Measurements from ENCODE around the gene C16orf86.

Gene C16orf86

DNA sequence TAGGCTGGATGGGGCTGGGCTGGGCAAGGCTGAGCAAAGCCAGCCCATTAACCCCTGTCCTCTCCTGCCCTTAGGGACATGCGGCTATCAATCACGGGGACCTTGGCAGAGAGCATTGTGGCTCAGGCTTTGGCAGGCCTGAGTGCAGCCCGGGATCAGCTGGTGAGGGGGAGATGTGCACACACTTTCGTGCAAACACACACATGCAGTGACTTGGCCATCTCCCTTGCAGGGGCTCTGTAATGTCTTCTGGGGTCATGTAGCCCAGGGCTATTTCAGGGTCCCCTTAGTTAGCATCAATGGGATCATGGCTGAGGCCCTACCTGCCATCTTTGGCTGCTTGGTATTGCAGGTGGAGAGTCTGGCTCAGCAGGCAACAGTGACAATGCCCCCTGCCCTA, 14.8 kb upstream of the C16orf86 start:
- Histone ChIP-seq H3K36me3 (peaks cover 7 to 85% (median 66%) of the 10 kb centered on the region in 11 experiments; a peak in 19 of 22 replicates), H3K4me2 (no peak overlapping the region), H3K4me3 (no peak overlapping the region), H3K9ac (no peak overlapping the region), H4K20me1 (peaks cover 0 to 30% (median 0%) of the 10 kb centered on the region in 11 experiments; a peak in 8 of 22 replicates), H3K27ac (no peak overlapping the region), H3K9me3 (replicated peaks in 1 of 11) (no peaks in the 10 kb centered on the region), H3K4me1 (peaks cover 0 to 1% (median 0%) of the 10 kb centered on the region in 10 experiments; a peak in 1 of 20 replicates), H3K27me3 (no peaks in the 10 kb centered on the region)
- TF ChIP-seq Cebpa-rat (IDR thresholded peaks at IDR 0.05): no peak

- H3K27me3 ChIP-seq: no peaks in the 10 kb centered on the region
- H3K4me3 ChIP-seq: no peak overlapping the region
- TF ChIP-seq Cebpa-rat (IDR thresholded peaks at IDR 0.05): no peak
- peaks cover 15 to 88% (median 74%) of the 10 kb centered on the region in 11 experiments; a peak in 21 of 22 replicates for H3K36me3 ChIP-seq
- no peaks in the 10 kb centered on the region for H3K9me3 ChIP-seq (replicated peaks in 1 of 11)
- no peak overlapping the region for H3K9ac ChIP-seq
- no peak overlapping the region for H3K27ac ChIP-seq
- H3K4me1 ChIP-seq: no peaks in the 10 kb centered on the region
- H4K20me1 ChIP-seq: peaks cover 0 to 39% (median 2%) of the 10 kb centered on the region in 11 experiments; a peak in 13 of 22 replicates
- H3K4me2 ChIP-seq: no peak overlapping the region
Measured at GRCh38 chr16:67652578-67653127, 14.0 kb upstream of the C16orf86 start.

GRCh38 chr16:67653128-67653788, 13.4 kb upstream of the C16orf86 start:
- Histone ChIP-seq H3K27me3 (no peaks in the 10 kb centered on the region), H3K9ac (no peak overlapping the region), H3K36me3 (peaks cover 21 to 91% (median 78%) of the 10 kb centered on the region in 11 experiments; a peak in 21 of 22 replicates), H3K27ac (no peak overlapping the region), H3K4me2 (no peak overlapping the region), H3K9me3 (replicated peaks in 1 of 11) (no peaks in the 10 kb centered on the region), H4K20me1 (peaks cover 0 to 45% (median 8%) of the 10 kb centered on the region in 11 experiments; a peak in 16 of 22 replicates), H3K4me1 (peaks cover 0 to 2% (median under 1%) of the 10 kb centered on the region in 10 experiments; a peak in 7 of 20 replicates), H3K4me3 (no peak overlapping the region)
- no peak for TF ChIP-seq Cebpa-rat (IDR thresholded peaks at IDR 0.05)

- Histone ChIP-seq H3K4me2 (no peak overlapping the region), H3K4me1 (peaks cover 5 to 9% (median 7%) of the 10 kb centered on the region in 10 experiments), H3K27ac (no peak overlapping the region), H4K20me1 (peaks cover 0 to 51% (median 15%) of the 10 kb centered on the region in 11 experiments; a peak in 17 of 22 replicates), H3K9ac (no peak overlapping the region), H3K27me3 (no peaks in the 10 kb centered on the region), H3K4me3 (no peak overlapping the region), H3K9me3 (replicated peaks in 1 of 11) (no peaks in the 10 kb centered on the region), H3K36me3 (peaks cover 23 to 90% (median 78%) of the 10 kb centered on the region in 11 experiments; a peak in 21 of 22 replicates)
- no peak for TF ChIP-seq Cebpa-rat (IDR thresholded peaks at IDR 0.05)
Measured at GRCh38 chr16:67653789-67654402, 12.7 kb upstream of the C16orf86 start.

GRCh38 chr16:67654403-67654911, 12.2 kb upstream of the C16orf86 start:
- no peak overlapping the region for H3K4me3 ChIP-seq
- peaks cover 10 to 14% (median 12%) of the 10 kb centered on the region in 10 experiments for H3K4me1 ChIP-seq
- no peak overlapping the region for H3K27ac ChIP-seq
- H3K27me3 ChIP-seq: no peaks in the 10 kb centered on the region
- H3K4me2 ChIP-seq: no peak overlapping the region
- peaks cover 0 to 56% (median 20%) of the 10 kb centered on the region in 11 experiments; a peak in 17 of 22 replicates for H4K20me1 ChIP-seq
- H3K9me3 ChIP-seq (replicated peaks in 1 of 11): no peaks in the 10 kb centered on the region
- H3K9ac ChIP-seq: peak overlapping the region in 1 of 11 experiments; percentile 11; a peak in 1 of 22 replicates
- peaks cover 23 to 86% (median 75%) of the 10 kb centered on the region in 11 experiments; a peak in 21 of 22 replicates for H3K36me3 ChIP-seq
- TF ChIP-seq Cebpa-rat (IDR thresholded peaks at IDR 0.05): no peak

DNA sequence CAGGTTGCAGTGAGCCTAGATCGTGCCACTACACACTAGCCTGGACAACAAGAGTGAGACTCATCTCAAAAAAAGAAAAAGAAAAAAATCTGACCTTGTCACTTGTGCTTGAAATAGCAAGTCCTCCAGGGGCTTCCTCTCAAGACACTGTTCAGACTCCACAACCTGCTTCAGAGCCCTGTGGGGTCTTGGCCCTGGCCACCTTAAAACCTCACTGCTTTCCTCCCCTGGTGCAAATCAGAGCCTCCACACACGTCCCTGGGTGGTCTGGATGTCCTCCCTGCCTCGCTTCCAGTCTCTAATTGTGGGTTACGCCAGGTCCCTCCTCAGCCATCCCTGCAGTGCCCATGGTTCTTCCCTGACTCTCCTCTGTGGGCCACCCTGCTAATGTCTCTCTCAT, 11.3 kb upstream of the C16orf86 start:
- Histone ChIP-seq H3K4me3 (no peak overlapping the region), H3K27ac (no peak overlapping the region; a peak in 1 of 22 replicates), H3K4me1 (peaks cover 11 to 15% (median 12%) of the 10 kb centered on the region in 10 experiments), H3K36me3 (peaks cover 23 to 77% (median 66%) of the 10 kb centered on the region in 11 experiments; a peak in 21 of 22 replicates), H4K20me1 (peaks cover 0 to 56% (median 25%) of the 10 kb centered on the region in 11 experiments; a peak in 17 of 22 replicates), H3K27me3 (no peaks in the 10 kb centered on the region), H3K4me2 (no peak overlapping the region), H3K9me3 (replicated peaks in 1 of 11) (no peaks in the 10 kb centered on the region), H3K9ac (0 out of 22 replicates have a peak overlapping the region, but pooled peaks of 1 of the 11 experiments have one; percentile 5)
- no peak for TF ChIP-seq Cebpa-rat (IDR thresholded peaks at IDR 0.05)

- no peaks in the 10 kb centered on the region for H3K9me3 ChIP-seq (replicated peaks in 1 of 11)
- no peak overlapping the region for H3K27ac ChIP-seq
- H3K4me3 ChIP-seq: no peak overlapping the region
- H3K4me2 ChIP-seq: no peak overlapping the region
- TF ChIP-seq Cebpa-rat (IDR thresholded peaks at IDR 0.05): no peak
- 0 out of 22 replicates have a peak overlapping the region, but pooled peaks of 1 of the 11 experiments have one; percentile 13 for H3K9ac ChIP-seq
- peaks cover 16 to 22% (median 19%) of the 10 kb centered on the region in 10 experiments for H3K4me1 ChIP-seq
- H4K20me1 ChIP-seq: peaks cover 0 to 58% (median 28%) of the 10 kb centered on the region in 11 experiments; a peak in 17 of 22 replicates
- no peaks in the 10 kb centered on the region for H3K27me3 ChIP-seq
- peaks cover 23 to 66% (median 57%) of the 10 kb centered on the region in 11 experiments; a peak in 21 of 22 replicates for H3K36me3 ChIP-seq
Measured at GRCh38 chr16:67656344-67657016, 10.1 kb upstream of the C16orf86 start.

DNA sequence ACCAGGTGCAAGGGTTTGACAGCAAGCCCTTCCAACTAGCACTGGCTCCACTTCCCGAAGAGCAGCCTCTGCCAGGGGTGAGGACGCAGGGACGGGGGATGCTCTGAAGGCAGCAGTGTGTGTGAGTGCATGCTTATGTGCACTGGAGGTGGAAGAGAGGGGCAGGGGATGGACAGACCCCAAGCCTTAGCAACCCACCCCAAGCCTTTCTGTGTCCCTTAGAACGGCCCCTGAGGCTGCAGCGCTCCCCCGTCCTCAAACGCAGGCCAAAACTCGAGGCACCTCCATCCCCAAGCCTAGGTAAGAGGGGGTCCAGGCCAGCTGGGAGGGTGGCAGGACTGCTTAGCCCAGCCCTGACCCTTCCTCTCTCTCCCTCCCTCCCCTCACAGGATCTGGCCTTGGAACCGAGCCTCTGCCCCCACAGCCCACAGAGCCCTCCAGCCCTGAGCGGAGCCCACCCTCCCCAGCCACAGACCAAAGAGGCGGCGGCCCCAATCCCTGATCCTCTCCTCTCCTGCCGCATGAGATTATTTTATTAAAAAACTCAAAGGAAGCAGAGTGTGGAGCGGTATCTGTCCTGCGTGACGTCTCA, 9.5 kb upstream of the C16orf86 start:
- Histone ChIP-seq H3K4me2 (no peak overlapping the region), H3K9ac (0 out of 22 replicates have a peak overlapping the region, but pooled peaks of 1 of the 11 experiments have one; percentile 13), H4K20me1 (peaks cover 0 to 58% (median 29%) of the 10 kb centered on the region in 11 experiments; a peak in 17 of 22 replicates), H3K27ac (no peak overlapping the region), H3K9me3 (replicated peaks in 1 of 11) (no peaks in the 10 kb centered on the region), H3K4me3 (no peak overlapping the region), H3K27me3 (no peaks in the 10 kb centered on the region), H3K36me3 (peaks cover 24 to 60% (median 54%) of the 10 kb centered on the region in 11 experiments; a peak in 21 of 22 replicates), H3K4me1 (peaks cover 20 to 28% (median 24%) of the 10 kb centered on the region in 10 experiments)
- TF ChIP-seq Cebpa-rat (IDR thresholded peaks at IDR 0.05): no peak

All from BLaER1 treated with 17β-estradiol and CSF1 and Interleukin-3, amounts not matched to agents 10 nM and 100 nM (cell line).